NCI-H524 treated with DMSO at 0.1 percent for 48 hours (cell line): ENCODE results near the gene PTGDS.

ENCODE experiments used
- DNase-seq: peaks from one replicate; lab custom pipeline; 2025; lab: John Stamatoyannopoulos, UW

The PTGDS gene

GRCh38 chr9:137009217-137009616 lies 31.9 kb downstream of the PTGDS start:
- no peak for DNase-seq

GRCh38 chr9:137009938-137010732 lies 32.8 kb downstream of the PTGDS start:
- DNase-seq, result no peak

GRCh38 chr9:137011156-137011555 lies 33.9 kb downstream of the PTGDS start:
- no peak for DNase-seq

GRCh38 chr9:137011907-137012675 lies 34.8 kb downstream of the PTGDS start:
- DNase-seq, result no peak

GRCh38 chr9:137012694-137013570 lies 35.6 kb downstream of the PTGDS start:
- DNase-seq, result no peak

GRCh38 chr9:137013571-137013940 lies 36.3 kb downstream of the PTGDS start:
- DNase-seq, result no peak

- DNase-seq, result no peak
Observed at GRCh38 chr9:137014166-137014565, 36.9 kb downstream of the PTGDS start.

- no peak for DNase-seq
Observed at GRCh38 chr9:137014776-137015539, 37.7 kb downstream of the PTGDS start.

GRCh38 chr9:137015540-137015930 lies 38.2 kb downstream of the PTGDS start:
- no peak for DNase-seq

GRCh38 chr9:137015976-137016375 lies 38.7 kb downstream of the PTGDS start:
- no peak for DNase-seq

GRCh38 chr9:137016436-137016835 lies 39.1 kb downstream of the PTGDS start:
- DNase-seq, result no peak

GRCh38 chr9:137017071-137017470 lies 39.8 kb downstream of the PTGDS start:
- no peak for DNase-seq

GRCh38 chr9:137017791-137018497 lies 40.6 kb downstream of the PTGDS start:
- no peak for DNase-seq

GRCh38 chr9:137018761-137019559 lies 41.7 kb downstream of the PTGDS start:
- DNase-seq, result no peak

- DNase-seq, result no peak
Observed at GRCh38 chr9:137019891-137020683, 42.8 kb downstream of the PTGDS start.

GRCh38 chr9:137020771-137021567 lies 43.7 kb downstream of the PTGDS start:
- no peak for DNase-seq

GRCh38 chr9:137021568-137021978 lies 44.3 kb downstream of the PTGDS start:
- no peak for DNase-seq

- DNase-seq, result no peak
Observed at GRCh38 chr9:137021979-137022661, 44.8 kb downstream of the PTGDS start.
